NCI-H146 treated with DMSO at 0.1 percent for 48 hours (cell line): ENCODE measurements around the gene RGPD6.
"Not testable (repeated sequence)": the region's sequence is repeated elsewhere in the genome, so short reads cannot be mapped to it uniquely, and the experiment has no call there.

ENCODE experiments used
- DNase-seq: peaks from one replicate; lab custom pipeline; 2025; ENCODE audit not compliant: unreplicated experiment; lab: John Stamatoyannopoulos, UW

Gene RGPD6

GRCh38 chr2:110576763-110577416 lies at the start of gene RGPD6:
TSS of gene RGPD6 (minus strand) at chr2:110577222. CDS start at chr2:110577024, 198 bp downstream.
- not testable (repeated sequence) for DNase-seq

GRCh38 chr2:110619326-110619939 lies 42.4 kb upstream of the RGPD6 start:
- not testable (repeated sequence) for DNase-seq

DNA sequence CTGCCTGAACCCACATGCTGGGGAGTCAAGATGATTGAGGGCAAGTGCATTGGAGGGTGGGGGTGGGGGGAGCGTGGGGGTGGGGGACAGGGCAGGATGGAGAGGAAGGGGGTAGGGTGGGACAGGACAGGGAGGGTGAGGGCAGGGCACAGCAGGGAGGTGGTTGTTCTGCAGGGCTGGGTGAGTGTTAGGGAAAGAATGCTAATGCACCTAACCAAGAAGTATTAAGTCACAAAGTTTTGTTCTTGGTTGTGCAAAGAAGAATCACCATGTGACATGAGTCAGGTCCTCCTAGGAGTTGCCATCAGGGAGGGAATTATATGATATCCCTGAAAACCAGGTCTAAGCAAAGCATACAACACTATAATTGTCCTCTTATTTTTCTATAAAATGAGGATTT lies 36.9 kb upstream of the RGPD6 start:
- DNase-seq, result not testable (repeated sequence)

DNA sequence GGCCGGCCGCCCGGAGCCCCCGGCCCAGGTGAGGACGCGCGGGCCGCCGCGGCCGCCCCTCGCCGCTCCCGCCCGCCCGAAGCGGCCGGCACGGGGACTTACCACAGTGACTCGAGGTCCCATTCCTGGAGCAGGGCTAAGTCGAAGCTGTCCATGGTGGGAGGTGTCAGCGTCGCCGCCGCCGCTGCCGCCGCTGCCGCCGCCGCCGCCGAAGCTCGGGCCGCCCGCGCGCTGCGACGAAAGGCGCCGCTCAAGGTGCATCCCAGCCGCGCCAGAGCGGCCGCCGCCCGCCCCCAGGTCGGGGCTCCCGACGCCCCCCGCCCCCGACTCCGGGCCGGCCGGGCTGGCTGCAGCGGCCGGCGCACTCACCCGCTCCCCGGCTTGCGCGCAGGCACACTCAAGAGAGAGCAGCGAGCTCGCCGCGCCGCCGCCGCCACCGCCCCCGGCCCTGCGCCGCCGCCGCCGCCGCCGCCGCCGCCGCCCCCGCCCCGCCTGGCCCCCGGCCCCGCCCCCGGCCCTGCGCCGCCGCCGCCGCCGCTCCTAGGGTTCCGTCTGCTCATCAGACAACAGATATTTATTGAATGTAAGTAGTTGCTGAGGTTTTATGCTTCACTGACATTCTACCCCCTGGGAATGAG lies 33.7 kb upstream of the RGPD6 start:
- not testable (repeated sequence) for DNase-seq

DNA sequence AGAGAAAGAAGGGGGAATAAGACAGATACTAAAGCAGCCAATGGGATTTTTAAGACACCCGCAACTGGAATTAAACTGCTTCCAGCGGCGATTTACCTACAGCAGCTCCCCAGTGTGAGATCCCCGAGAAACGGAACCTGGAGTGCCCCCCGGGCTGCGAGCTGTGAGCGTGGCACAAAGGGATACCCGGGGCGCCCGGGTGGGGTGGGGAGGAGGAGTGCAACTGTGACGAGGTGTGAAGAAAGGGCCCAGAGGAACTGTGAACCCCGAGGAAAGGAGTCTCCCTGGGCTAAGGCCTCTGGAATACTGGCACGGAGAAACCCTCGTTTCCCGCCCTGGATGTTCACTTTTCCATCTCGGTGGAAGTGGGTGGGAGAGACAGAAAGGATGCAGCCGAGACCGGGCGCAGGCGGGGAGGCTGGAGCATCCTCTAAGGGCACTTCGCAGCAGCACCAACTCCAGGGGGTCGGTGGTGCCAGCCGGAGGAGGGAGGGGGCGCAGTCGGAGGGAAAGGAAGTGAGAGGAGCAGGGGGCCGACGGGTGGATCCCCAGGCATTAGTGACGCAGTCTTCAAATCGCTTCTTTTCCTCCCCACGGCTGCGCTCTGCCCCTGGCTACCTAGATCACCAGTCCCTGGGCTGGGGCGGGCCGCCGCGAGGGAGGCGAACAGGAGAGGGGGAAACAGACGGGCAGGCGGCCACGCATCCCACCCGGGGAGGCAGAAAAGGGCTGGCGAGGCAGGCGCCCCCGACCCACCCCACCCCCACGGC lies 33.0 kb upstream of the RGPD6 start:
- not testable (repeated sequence) for DNase-seq

DNA sequence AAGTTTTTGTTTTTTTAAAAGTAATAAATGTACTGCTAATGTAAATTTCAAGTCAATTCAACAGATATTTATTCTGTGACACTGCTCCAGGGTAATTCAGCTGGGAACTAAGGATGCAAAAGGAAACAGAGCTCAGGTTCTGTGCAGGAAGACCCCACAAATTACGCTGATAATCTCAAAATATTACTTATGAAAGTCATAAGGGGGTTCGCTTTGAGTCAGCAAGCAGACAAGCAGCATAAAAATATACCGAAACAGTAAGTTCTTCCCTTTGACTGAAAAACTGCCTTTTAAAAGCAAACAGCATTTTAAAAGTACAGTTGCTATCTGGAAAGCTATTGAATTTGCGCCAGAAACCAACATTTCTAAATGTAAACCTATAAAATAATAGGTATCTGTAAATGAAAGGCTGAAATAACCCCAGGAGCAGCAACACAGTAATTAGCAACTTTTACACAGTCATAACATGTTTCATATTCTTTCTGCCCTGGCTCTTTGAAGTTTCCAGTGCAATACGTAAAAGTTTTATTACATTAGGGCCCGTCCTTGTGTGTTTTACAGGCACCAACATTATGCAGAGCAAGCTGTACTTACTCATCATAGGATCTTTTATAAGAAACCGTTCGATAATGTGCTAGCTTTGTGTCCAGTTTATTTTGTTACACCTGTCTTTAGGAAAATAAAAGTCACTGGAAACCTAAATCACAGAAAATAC lies 31.9 kb upstream of the RGPD6 start:
- DNase-seq, result not testable (repeated sequence)

DNA sequence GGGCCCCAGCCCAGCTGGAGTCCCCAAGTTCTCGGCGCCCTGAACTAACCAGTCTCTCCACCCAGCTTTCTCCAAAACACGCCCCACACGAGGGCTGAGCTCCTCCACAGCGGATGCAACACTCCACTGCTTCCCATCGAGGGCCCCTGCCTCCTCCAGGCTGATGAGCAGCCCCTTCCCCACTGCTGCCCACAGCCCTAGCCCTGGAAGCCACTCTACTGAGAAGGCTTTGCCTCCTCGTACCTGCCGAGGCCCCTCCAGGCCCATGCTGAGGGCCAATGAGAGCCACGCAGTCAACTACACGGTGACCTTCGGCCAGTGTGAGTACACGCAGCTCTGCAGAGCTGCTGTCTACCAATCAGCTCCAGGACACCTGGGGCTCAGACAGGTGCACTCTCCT lies 28.0 kb upstream of the RGPD6 start:
- DNase-seq, result not testable (repeated sequence)

DNA sequence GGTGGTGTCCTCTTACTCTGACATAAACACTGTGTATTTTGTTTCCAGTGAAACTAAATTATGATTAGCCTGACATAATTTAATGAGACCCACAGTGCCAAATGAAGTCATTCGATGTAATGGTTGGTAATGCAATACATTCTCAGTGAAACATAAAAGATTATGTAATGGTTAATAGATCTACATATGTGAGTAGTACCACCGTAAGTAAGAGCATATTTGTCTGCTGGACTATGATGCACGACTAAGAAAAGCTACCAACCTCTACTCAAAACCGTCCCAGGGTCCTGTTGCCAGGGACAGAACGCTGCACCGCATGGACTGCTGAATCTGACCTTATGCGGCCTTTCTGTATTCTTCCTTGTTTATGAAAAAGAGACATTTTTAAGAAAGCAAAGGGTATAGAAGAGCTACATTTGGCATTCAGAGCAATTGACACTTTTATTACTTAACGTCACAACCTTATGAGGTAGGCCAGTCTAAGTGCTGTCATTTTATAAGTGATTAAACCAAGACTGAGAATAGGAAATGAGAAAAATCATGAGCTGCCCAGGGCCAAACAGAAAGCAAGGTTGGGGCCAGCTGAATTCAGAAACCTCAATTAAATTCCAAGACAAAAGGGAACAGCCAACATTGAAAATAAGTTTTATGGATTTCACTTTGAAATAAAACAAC lies 27.0 kb upstream of the RGPD6 start:
- not testable (repeated sequence) for DNase-seq

GRCh38 chr2:110602139-110602538 lies 25.1 kb upstream of the RGPD6 start:
- DNase-seq, result not testable (repeated sequence)

DNA sequence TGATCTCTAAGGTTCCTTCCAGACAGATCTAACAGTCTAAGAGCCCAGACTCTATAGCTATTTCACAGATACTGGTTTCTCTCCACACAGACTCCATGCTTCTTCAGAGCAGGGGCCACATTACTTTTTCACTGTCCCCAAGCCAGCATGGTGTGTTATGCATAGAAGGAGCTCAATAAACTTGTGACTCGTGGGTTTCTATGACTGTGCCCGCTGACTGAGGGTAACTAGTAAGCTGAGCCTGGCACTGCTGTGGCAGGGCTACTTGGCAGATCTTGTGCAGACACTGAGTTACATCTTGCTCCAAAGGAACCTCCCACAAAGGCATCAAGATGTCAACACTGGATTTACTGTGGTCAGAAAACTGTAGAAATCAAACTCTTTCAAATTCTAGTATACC lies 15.0 kb upstream of the RGPD6 start:
- DNase-seq, result not testable (repeated sequence)

- not testable (repeated sequence) for DNase-seq
Measured at GRCh38 chr2:110589677-110590330, 12.8 kb upstream of the RGPD6 start.

DNA sequence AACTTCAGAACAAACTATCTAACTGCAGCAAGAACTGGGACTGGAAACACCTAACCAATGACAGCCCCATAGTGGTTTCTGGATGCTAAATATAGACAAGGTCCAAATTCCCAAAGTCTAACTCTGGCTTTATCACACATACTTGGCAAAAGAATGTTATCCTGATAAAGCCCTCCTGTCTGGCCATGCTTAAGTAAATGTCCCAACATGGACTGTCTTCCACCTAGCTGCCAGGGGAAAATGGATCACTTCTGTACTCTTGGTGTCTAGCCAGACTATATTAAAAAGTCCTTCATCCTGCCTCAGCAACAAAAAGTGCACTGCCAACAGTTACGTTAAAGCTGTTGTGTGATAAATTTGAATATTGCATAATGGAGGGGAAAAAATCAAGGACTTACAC lies 11.5 kb upstream of the RGPD6 start:
- not testable (repeated sequence) for DNase-seq

GRCh38 chr2:110579216-110579965 lies 2.4 kb upstream of the RGPD6 start:
- not testable (repeated sequence) for DNase-seq

- not testable (repeated sequence) for DNase-seq
Measured at GRCh38 chr2:110578429-110578828, 1.4 kb upstream of the RGPD6 start.

DNA sequence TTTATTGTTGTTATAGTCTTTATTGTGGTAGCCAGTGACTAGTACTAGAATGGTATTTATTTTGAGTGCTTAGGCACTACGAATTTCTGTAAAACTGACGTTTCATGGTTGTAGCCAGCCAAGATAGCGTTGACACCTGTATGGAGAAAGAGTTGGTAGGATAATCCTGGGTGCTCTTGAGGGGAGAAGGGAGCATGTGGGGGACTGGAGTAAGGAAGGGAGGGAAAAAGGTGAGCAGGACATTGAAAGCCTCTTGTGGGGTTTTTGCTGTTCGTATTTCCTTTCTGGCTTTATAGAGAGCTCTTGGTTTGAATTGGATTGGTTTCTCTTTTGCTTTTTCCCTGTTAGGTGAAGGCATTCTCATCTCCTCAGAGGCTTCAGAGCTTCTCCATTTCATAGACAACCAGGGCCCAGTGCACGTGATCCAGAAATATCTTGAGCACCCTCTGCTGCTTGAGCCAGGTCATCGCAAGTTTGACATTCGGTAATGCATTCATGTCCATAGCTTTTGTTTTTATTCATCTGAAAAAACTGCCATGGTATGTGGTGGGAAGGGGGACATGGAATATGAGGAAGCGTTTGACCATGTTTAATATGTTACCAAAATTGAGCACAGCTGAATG lies 77.2 kb downstream of the RGPD6 start:
- not testable (repeated sequence) for DNase-seq

- DNase-seq, result not testable (repeated sequence)
Measured at GRCh38 chr2:110496027-110496426, 81.0 kb downstream of the RGPD6 start.

- DNase-seq, result not testable (repeated sequence)
Measured at GRCh38 chr2:110494488-110494887, 82.5 kb downstream of the RGPD6 start.

- DNase-seq, result not testable (repeated sequence)
Measured at GRCh38 chr2:110488991-110489390, 88.0 kb downstream of the RGPD6 start.
